BLaER1 (cell line): ENCODE measurements around the gene TRIP6.

Experiments used
- H3K27ac ChIP-seq: shearing (Covaris generic); formaldehyde crosslinking; 2 replicates; pipeline ENCODE4 v1.8.1; 2022
- H3K27me3 ChIP-seq: shearing (Covaris generic); formaldehyde crosslinking; 2 replicates; pipeline ENCODE4 v1.8.1; 2022
- H3K36me3 ChIP-seq: shearing (Covaris generic); formaldehyde crosslinking; 2 replicates; pipeline ENCODE4 v1.8.1; 2022
- H3K4me1 ChIP-seq: shearing (Covaris generic); formaldehyde crosslinking; 2 replicates; pipeline ENCODE4 v1.8.1; 2022
- H3K4me2 ChIP-seq: shearing (Covaris generic); formaldehyde crosslinking; 2 replicates; pipeline ENCODE4 v1.8.1; 2022
- H3K4me3 ChIP-seq: shearing (Covaris generic); formaldehyde crosslinking; 2 replicates; pipeline ENCODE4 v1.8.1; 2022
- H3K9ac ChIP-seq: shearing (Covaris generic); formaldehyde crosslinking; 2 replicates; pipeline ENCODE4 v1.8.1; 2022
- H3K9me3 ChIP-seq: shearing (Covaris generic); formaldehyde crosslinking; 2 replicates; pipeline ENCODE4 v1.8.1; 2022
- H4K20me1 ChIP-seq: shearing (Covaris generic); formaldehyde crosslinking; 2 replicates; pipeline ENCODE4 v1.8.1; 2022
- Cebpa-rat ChIP-seq: shearing (Covaris generic); IDR thresholded peaks from 2 replicates; pipeline ENCODE4 v1.8.1; 2022

Gene TRIP6

DNA sequence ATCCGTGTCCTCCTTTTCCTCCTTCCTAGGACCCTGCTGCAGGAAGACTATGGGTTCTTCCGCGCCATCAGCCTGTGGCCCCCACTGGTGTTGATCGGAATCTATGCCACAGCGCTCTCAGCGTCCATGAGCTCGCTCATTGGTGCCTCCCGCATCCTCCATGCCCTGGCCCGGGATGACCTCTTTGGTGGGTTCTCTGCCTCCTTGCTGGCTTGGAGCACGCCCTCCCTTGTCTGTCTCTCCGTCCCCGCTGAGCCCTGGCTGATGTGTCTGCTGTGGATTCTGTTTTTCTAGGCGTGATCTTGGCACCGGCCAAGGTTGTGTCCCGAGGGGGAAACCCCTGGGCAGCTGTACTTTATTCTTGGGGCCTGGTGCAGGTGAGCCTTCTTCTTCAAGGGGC, 7.3 kb upstream of the TRIP6 start:
- Histone ChIP-seq H3K27me3 (no peaks in the 10 kb centered on the region), H3K9me3 (no peaks in the 10 kb centered on the region), H3K27ac (no peak overlapping the region), H3K9ac (no peak overlapping the region), H3K4me3 (no peak overlapping the region), H3K4me1 (peaks cover 36% of the 10 kb centered on the region), H3K36me3 (peaks cover 95% of the 10 kb centered on the region), H3K4me2 (no peak overlapping the region), H4K20me1 (peaks cover 62% of the 10 kb centered on the region)
- TF ChIP-seq Cebpa-rat, result no peak

GRCh38 chr7:100860702-100861615, 6.2 kb upstream of the TRIP6 start:
- no peak overlapping the region for H3K9ac ChIP-seq
- H3K27me3 ChIP-seq, result no peaks in the 10 kb centered on the region
- TF ChIP-seq Cebpa-rat, result no peak
- no peaks in the 10 kb centered on the region for H3K9me3 ChIP-seq
- peaks cover 42% of the 10 kb centered on the region for H3K4me1 ChIP-seq
- H3K4me2 ChIP-seq, result 0 out of 2 replicates have a peak overlapping the region, but pooled peaks have one; percentile 10
- H3K27ac ChIP-seq, result no peak overlapping the region
- H4K20me1 ChIP-seq, result peaks cover 51% of the 10 kb centered on the region
- H3K4me3 ChIP-seq, result no peak overlapping the region
- peaks cover 85% of the 10 kb centered on the region for H3K36me3 ChIP-seq

DNA sequence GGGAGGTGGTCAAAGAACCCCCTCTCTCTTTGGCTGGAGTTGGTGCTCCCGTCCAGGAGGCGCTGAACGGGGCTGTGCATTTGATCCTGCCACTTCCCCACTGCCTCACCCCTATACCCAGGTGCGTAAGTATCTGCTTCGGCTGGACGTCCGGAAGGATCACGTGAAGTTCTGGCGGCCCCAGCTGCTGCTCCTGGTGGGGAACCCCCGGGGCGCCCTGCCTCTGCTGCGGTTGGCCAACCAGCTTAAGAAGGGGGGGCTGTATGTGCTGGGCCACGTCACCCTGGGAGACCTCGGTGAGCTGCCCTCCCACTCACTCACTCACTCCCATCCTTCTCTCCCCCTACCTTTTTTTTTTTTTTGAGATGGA, 5.6 kb upstream of the TRIP6 start:
- Histone ChIP-seq H3K9ac (no peak overlapping the region), H3K4me1 (peaks cover 48% of the 10 kb centered on the region), H3K4me2 (no peak overlapping the region), H3K27ac (no peak overlapping the region), H3K9me3 (no peaks in the 10 kb centered on the region), H3K27me3 (no peaks in the 10 kb centered on the region), H3K36me3 (peaks cover 79% of the 10 kb centered on the region), H3K4me3 (no peak overlapping the region), H4K20me1 (peaks cover 46% of the 10 kb centered on the region)
- TF ChIP-seq Cebpa-rat, result no peak

DNA sequence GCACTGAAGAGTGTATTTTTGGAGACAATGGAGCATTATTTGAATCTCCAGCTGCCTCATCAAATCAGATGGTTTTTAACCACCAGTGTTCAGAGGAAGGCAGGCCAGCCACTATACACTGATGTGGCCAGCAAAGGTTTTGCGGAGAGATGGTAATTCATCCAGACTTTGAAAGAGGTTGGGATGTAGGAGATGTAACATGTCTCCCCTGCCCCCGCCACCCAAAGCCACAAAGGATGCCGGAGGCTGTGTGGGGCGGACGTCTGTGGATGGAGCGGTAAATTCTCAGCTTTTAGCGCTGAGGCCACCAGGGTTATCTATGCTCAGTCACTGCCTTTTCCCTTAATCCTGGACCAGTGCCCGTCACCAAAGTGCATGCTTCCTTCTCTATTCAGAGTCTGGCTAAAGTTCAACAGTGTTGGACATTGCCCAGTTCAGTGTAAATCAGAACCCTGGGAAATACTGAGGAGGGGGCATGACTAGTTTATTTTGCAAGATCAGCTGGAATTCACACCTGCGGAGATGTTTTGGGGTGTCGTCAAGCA, 3.7 kb upstream of the TRIP6 start:
- Histone ChIP-seq H3K4me2 (peak overlapping the region; percentile 43), H3K4me3 (no peak overlapping the region), H4K20me1 (peaks cover 27% of the 10 kb centered on the region), H3K9ac (peak overlapping the region; percentile 7; the same call in 1 of the 2 replicates), H3K27ac (no peak overlapping the region), H3K4me1 (peaks cover 58% of the 10 kb centered on the region), H3K27me3 (no peaks in the 10 kb centered on the region), H3K36me3 (peaks cover 65% of the 10 kb centered on the region), H3K9me3 (no peaks in the 10 kb centered on the region)
- TF ChIP-seq Cebpa-rat, result no peak

GRCh38 chr7:100864263-100864845, 2.8 kb upstream of the TRIP6 start:
- H4K20me1 ChIP-seq, result peaks cover 18% of the 10 kb centered on the region
- H3K4me1 ChIP-seq, result peaks cover 67% of the 10 kb centered on the region

DNA sequence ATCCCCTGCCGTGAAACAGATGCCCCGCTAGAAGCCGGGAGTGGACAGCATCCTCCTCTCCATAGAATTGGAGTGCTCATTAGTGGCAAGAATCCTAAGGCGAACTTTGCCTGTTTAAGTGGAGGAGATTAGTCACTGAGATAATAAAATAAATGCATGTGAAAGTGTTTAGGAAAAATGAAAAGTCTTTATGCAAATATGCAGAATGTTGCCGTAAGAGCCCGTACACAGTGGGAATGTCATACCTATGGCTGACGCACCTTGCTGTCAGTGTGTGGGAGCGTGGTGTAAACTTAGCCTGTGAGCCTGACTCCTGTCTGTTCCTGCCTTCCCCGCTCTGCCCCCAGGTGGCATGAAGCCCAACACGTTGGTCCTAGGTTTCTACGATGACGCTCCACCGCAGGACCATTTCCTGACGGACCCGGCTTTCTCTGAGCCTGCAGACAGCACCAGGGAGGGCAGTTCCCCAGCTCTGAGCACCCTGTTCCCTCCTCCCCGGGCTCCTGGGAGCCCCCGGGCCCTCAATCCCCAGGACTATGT, 1.7 kb upstream of the TRIP6 start:
- TF ChIP-seq Cebpa-rat, result no peak
- peaks cover 55% of the 10 kb centered on the region for H3K36me3 ChIP-seq
- H3K27ac ChIP-seq, result peak overlapping the region; percentile 98
- peaks cover 8% of the 10 kb centered on the region for H4K20me1 ChIP-seq
- H3K4me2 ChIP-seq, result peak overlapping the region; percentile 94
- no peaks in the 10 kb centered on the region for H3K27me3 ChIP-seq
- H3K9me3 ChIP-seq, result no peaks in the 10 kb centered on the region
- H3K4me1 ChIP-seq, result peaks cover 67% of the 10 kb centered on the region
- H3K4me3 ChIP-seq, result peak overlapping the region; percentile 99; the same call in 1 of the 2 replicates
- H3K9ac ChIP-seq, result peak overlapping the region; percentile 98; the same call in 1 of the 2 replicates

More at GRCh38 chr7:100864263-100864845, 2.8 kb upstream of the TRIP6 start:
- Histone ChIP-seq H3K4me2 (peak overlapping the region; percentile 43; the same call in 1 of the 2 replicates), H3K36me3 (peaks cover 60% of the 10 kb centered on the region), H3K9ac (no peak overlapping the region), H3K9me3 (no peaks in the 10 kb centered on the region), H3K4me3 (no peak overlapping the region), H3K27ac (no peak overlapping the region), H3K27me3 (no peaks in the 10 kb centered on the region)
- TF ChIP-seq Cebpa-rat, result no peak

- Histone ChIP-seq H3K27me3 (no peaks in the 10 kb centered on the region), H3K9ac (peak overlapping the region; percentile 98), H3K4me3 (peak overlapping the region; percentile 99), H3K27ac (peak overlapping the region; percentile 98), H3K4me1 (peaks cover 60% of the 10 kb centered on the region), H4K20me1 (peaks cover under 1% of the 10 kb centered on the region; the same call in 1 of the 2 replicates), H3K36me3 (peaks cover 55% of the 10 kb centered on the region), H3K4me2 (peak overlapping the region; percentile 94), H3K9me3 (no peaks in the 10 kb centered on the region)
- no peak for TF ChIP-seq Cebpa-rat
Observed at GRCh38 chr7:100865938-100866728, 1.1 kb upstream of the TRIP6 start.

DNA sequence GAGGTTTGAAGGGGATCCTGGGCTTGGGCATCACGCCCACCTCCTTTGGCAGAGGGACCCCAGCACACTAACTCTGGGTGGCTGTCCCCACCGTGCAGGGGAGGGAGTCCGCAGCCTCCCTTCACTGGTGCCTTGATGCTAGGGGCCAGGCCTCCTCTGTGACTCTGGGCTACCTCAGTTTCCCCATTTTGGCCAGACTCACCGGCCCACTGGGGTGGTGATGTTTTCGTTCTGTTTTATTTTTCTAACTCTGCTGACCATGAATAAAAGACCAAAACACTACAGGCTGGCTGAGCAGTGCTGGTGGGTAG, 503 bp upstream of the TRIP6 start:
- Histone ChIP-seq H4K20me1 (no peaks in the 10 kb centered on the region), H3K27ac (peak overlapping the region; percentile 98), H3K4me2 (peak overlapping the region; percentile 94), H3K9me3 (no peaks in the 10 kb centered on the region), H3K9ac (peak overlapping the region; percentile 98), H3K36me3 (peaks cover 55% of the 10 kb centered on the region), H3K4me1 (peaks cover 57% of the 10 kb centered on the region), H3K27me3 (no peaks in the 10 kb centered on the region), H3K4me3 (peak overlapping the region; percentile 99)
- TF ChIP-seq Cebpa-rat, result no peak

- Histone ChIP-seq H3K27ac (peak overlapping the region; percentile 98), H3K4me1 (peaks cover 57% of the 10 kb centered on the region), H3K9ac (peak overlapping the region; percentile 98), H3K4me2 (peak overlapping the region; percentile 94), H3K9me3 (no peaks in the 10 kb centered on the region), H4K20me1 (no peaks in the 10 kb centered on the region), H3K4me3 (peak overlapping the region; percentile 99), H3K36me3 (peaks cover 55% of the 10 kb centered on the region), H3K27me3 (no peaks in the 10 kb centered on the region)
- no peak for TF ChIP-seq Cebpa-rat
Observed at GRCh38 chr7:100867776-100868485, 744 bp downstream of the TRIP6 start.
